Activated CD8-positive, alpha-beta T cell treated with anti-CD3 and anti-CD28 coated beads, Interleukin-2, amount 10 ng/mL, durations not matched to agents 7 days and 5 days (primary cell): ENCODE data around the gene LEPROT. TPM values are rescaled to one million over a fixed set of nuclear protein-coding genes. Genes with fewer than 3 reads are reported as not detected.

Experiments used
- ATAC-seq: fragments of 150-1000 bp; cut with Tn5 transposase; one replicate; pipeline ENCODE4 v1.10.0; 2021; ENCODE audit warnings: moderate library complexity
- CTCF ChIA-PET: fragments of 350-600 bp; sonication (Branson Sonifier 250); formaldehyde crosslinking; loops from one replicate; lab custom pipeline; 2021; ENCODE audit warnings: antibody characterized with exemption; lab: Charles Lee
- POLR2A ChIA-PET: fragments of 350-600 bp; sonication (Branson Sonifier 250); formaldehyde crosslinking; loops from one replicate; lab custom pipeline; 2021; ENCODE audit warnings: antibody characterized with exemption; lab: Charles Lee
- DNase-seq: peaks from one replicate; pipeline ENCODE4 v3.0.0-alpha.2; 2020
- H3K27ac Mint-ChIP-seq: one replicate; pipeline ENCODE4 v1.8.0; 2021; ENCODE audit warnings: mild to moderate bottlenecking, mixed read lengths
- H3K27me3 Mint-ChIP-seq: one replicate; pipeline ENCODE4 v1.8.0; 2021; ENCODE audit warnings: low read depth, mixed read lengths
- H3K36me3 Mint-ChIP-seq: one replicate; pipeline ENCODE4 v1.8.0; 2021; ENCODE audit warnings: low read depth, mixed read lengths
- H3K4me1 Mint-ChIP-seq: one replicate; pipeline ENCODE4 v1.8.0; 2021; ENCODE audit warnings: low read depth, mixed read lengths
- H3K4me3 Mint-ChIP-seq: one replicate; pipeline ENCODE4 v1.8.0; 2021; ENCODE audit warnings: mild to moderate bottlenecking, mixed read lengths
- H3K9me3 Mint-ChIP-seq: one replicate; pipeline ENCODE4 v1.8.0; 2022; ENCODE audit warnings: mixed read lengths; ENCODE audit not compliant: insufficient read depth
- total RNA-seq, 2 experiments: library from RNA; stranded (reverse); gene quantifications; one replicate each; pipeline ENCODE4 v1.2.3, GENCODE V29; 2021

LEPROT gene
- total RNA-seq, 2 experiments from 2014 or later: 12.3 to 13.2 TPM

- H3K9me3 Mint-ChIP-seq: no peaks in the 10 kb centered on the region
- ATAC-seq (no peak), DNase-seq (no peak)
- POLR2A ChIA-PET: no interaction called here
- CTCF ChIA-PET: no interaction called here
- no peak overlapping the region for H3K27ac Mint-ChIP-seq
- no peaks in the 10 kb centered on the region for H3K27me3 Mint-ChIP-seq
- no peaks in the 10 kb centered on the region for H3K4me1 Mint-ChIP-seq
- H3K4me3 Mint-ChIP-seq: no peak overlapping the region
- H3K36me3 Mint-ChIP-seq: no peaks in the 10 kb centered on the region
Observed at GRCh38 chr1:65467536-65467935, 47.1 kb downstream of the LEPROT start.

DNA sequence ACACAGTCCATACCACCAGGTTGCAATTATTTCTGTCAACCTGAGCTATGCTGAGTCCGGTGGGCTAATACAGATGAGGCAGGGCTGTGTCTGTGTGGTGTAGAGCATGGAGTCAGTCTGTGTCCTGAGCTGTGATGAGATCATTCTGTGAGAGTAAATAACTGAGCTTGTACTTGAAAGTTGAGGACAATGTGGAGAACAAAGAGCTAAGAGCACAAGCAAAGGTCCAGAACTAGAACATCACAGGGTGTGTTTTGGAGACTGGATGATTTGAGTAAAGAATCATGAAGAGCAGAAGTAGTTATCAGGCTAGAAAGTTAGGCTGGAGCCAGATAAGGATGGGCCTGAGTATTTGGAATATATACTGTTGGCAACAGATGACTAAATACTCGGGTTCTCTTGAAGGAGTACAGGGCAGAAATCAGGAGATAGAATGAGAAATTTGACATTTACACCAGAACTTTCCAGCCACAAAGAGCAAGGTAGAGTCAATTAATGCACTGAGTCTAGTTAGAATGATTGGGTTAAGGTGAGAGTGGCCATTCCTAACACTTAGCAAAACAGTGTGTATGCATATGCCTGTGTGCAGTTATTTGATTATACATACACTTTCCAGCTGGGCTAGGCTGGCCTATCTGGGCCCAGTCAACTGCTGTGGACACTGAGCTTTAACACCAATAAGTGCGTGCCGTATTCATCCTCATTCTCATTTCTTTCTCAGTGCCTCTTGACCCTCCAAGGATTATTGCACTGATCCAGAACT, 48.8 kb downstream of the LEPROT start:
- no peaks in the 10 kb centered on the region for H3K36me3 Mint-ChIP-seq
- CTCF ChIA-PET: interaction anchor here (1.2 to 1.5 kb wide), 3 partner anchors 10 to 233 kb away, joined by 3 to 5 read pairs (median 3); no protein-coding TSS in a partner anchor

GRCh38 chr1:65469889-65470340, 49.4 kb downstream of the LEPROT start:
- Mint-ChIP-seq H3K27ac (no peak overlapping the region), H3K4me3 (no peak overlapping the region), H3K36me3 (no peaks in the 10 kb centered on the region), H3K27me3 (no peaks in the 10 kb centered on the region), H3K9me3 (no peaks in the 10 kb centered on the region), H3K4me1 (no peaks in the 10 kb centered on the region)
- ChIA-PET CTCF (interaction anchor here (1.5 kb wide), 1 partner anchor 10 kb away, joined by 5 read pairs; no protein-coding TSS in a partner anchor), POLR2A (no interaction called here)
- DNase-seq (no peak), ATAC-seq (no peak)

More for the DNA sequence above, 48.8 kb downstream of the LEPROT start:
- Mint-ChIP-seq H3K27me3 (no peaks in the 10 kb centered on the region), H3K4me3 (no peak overlapping the region), H3K9me3 (no peaks in the 10 kb centered on the region), H3K27ac (no peak overlapping the region), H3K4me1 (no peaks in the 10 kb centered on the region)
- POLR2A ChIA-PET: no interaction called here
- no peak for DNase-seq
- ATAC-seq: no peak

GRCh38 chr1:65470766-65471165, 50.3 kb downstream of the LEPROT start:
- CTCF ChIA-PET: interaction anchor here (1.9 kb wide), 1 partner anchor 11 kb away, joined by 9 read pairs; no protein-coding TSS in a partner anchor
- H3K27ac Mint-ChIP-seq: no peak overlapping the region

DNA sequence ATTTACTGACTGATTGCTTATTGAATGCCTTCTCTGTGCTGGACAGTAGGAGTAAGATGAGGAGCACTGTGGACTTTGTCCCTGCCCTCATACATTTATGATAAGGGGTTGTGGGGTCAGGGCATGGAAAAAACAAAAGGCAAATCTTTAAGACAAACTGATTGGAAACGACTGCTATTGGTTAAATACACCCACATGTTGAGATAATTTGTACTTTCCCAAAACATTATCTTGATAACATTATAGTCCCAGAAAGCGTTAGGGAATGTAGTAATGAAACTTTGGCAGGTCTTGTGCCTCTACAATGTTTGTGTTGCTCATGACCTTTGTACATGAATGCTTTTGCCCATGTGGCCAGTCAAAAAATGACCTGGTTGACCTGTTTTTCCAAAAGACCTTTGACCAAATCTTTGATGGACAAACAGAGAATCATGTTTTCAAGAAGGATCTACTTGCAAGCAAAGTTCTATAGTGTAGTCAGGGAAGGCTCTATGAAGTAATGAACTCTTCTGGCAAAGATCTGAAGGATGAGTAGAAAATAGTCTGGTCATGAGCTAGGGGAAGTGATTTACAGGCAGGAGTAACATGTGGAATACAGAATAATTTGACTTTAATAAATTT, 50.9 kb downstream of the LEPROT start:
- POLR2A ChIA-PET: no interaction called here
- Mint-ChIP-seq H3K4me1 (no peaks in the 10 kb centered on the region), H3K27ac (no peak overlapping the region), H3K27me3 (no peaks in the 10 kb centered on the region), H3K4me3 (no peak overlapping the region), H3K36me3 (no peaks in the 10 kb centered on the region), H3K9me3 (no peaks in the 10 kb centered on the region)
- no peak for ATAC-seq
- CTCF ChIA-PET: interaction anchor here (1.9 kb wide), 1 partner anchor 12 kb away, joined by 9 read pairs; no protein-coding TSS in a partner anchor
- no peak for DNase-seq

More at GRCh38 chr1:65470766-65471165, 50.3 kb downstream of the LEPROT start:
- POLR2A ChIA-PET: no interaction called here
- no peaks in the 10 kb centered on the region for H3K27me3 Mint-ChIP-seq
- H3K4me3 Mint-ChIP-seq: no peak overlapping the region
- H3K9me3 Mint-ChIP-seq: no peaks in the 10 kb centered on the region
- ATAC-seq (no peak), DNase-seq (no peak)
- H3K4me1 Mint-ChIP-seq: no peaks in the 10 kb centered on the region
- no peaks in the 10 kb centered on the region for H3K36me3 Mint-ChIP-seq

DNA sequence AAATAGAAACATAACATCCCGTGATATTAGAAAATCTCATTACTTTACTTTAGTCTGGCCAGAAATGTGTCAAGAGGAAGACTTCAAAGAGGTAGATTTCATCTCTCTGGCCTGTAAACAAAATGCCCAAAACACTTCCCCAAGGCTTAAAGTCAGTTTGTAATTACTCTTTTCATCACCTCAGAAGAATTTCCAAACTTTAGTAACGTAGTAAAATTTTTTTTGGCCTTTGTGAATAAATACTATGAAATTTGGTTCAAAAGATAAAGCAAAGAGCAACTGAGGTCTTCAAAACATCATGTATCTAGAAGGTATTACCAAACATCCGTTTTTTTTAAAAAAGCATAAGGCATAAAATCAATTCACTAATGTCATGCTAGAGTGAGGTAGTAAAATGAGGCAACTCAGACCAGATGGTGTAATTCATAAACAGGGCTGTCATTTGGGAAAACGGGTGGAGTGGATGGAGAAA, 51.4 kb downstream of the LEPROT start:
- no peak for DNase-seq
- H3K36me3 Mint-ChIP-seq: no peaks in the 10 kb centered on the region
- ChIA-PET POLR2A (no interaction called here), CTCF (interaction anchor here (1.9 kb wide), 1 partner anchor 13 kb away, joined by 9 read pairs; no protein-coding TSS in a partner anchor)
- no peak for ATAC-seq
- no peaks in the 10 kb centered on the region for H3K27me3 Mint-ChIP-seq
- no peak overlapping the region for H3K27ac Mint-ChIP-seq
- no peak overlapping the region for H3K4me3 Mint-ChIP-seq
- no peaks in the 10 kb centered on the region for H3K4me1 Mint-ChIP-seq
- no peaks in the 10 kb centered on the region for H3K9me3 Mint-ChIP-seq

DNA sequence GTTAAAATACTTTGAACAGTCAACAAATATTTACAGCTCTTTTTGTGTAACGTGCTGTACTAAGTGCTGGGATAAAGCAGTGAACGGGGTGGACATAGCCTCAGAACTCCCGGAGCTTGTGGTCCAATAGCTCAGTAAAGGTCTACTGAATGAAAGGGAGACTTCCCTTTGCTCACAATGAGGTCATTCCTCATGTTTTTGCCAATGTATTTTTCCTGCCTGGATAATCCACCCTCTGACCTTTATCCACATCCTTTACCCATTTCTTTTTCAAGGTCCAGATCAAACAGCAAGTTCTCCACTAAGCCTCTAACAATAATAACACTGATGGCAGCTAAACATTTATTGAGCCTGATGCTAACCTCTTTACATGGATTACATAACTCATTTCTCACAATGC, 55.9 kb downstream of the LEPROT start:
- POLR2A ChIA-PET: no interaction called here
- H3K9me3 Mint-ChIP-seq: no peaks in the 10 kb centered on the region
- CTCF ChIA-PET: interaction anchor here (2.1 kb wide), 1 partner anchor 17 kb away, joined by 9 read pairs; no protein-coding TSS in a partner anchor

DNA sequence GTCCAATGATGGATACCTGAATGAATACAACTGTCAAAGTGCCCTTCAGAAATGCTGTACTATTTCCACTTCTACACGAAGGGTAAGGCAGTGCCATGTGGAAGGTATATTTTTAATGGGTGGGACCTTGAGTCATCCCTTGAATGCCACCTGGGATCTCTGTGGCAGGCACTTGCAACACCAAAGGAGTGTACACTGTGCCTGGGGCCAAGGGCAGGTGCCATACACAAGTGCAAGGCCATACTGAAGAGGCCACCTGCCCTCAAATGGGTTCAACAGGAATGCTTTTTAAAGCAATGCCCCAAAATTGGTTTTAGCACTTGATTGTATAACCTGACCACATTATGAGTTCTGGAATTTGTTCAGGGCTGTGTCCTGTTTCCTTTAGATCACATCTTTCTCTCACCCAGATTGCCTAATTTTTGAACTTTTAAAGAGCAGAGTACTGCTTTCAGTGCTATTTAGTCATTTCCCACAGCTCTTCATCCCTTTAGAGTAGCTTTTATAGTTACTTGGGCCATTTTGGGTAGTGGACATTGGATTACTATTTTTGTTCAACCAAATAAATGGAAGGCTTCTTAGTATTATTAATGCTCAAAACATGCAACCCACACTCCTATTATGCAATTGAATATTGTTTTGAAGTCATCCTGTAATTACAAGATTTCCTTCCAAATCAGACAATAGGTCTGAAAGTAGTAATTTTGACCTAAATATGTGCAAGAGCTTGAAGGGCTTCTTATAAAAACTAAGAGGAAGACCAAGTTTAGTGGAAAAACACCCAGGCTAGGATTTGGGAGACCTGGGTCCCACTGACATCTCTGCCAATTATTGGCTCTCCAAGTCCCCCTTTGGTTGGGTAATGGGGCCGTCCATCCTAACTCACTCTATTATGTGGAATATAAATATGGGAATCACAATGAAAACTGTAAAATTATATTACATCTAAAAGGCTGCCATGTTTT, 57.2 kb downstream of the LEPROT start:
- Mint-ChIP-seq H3K36me3 (no peaks in the 10 kb centered on the region), H3K9me3 (no peaks in the 10 kb centered on the region), H3K27ac (no peak overlapping the region), H3K27me3 (no peaks in the 10 kb centered on the region), H3K4me1 (no peaks in the 10 kb centered on the region), H3K4me3 (no peak overlapping the region)
- ChIA-PET CTCF (no interaction called here), POLR2A (no interaction called here)
- DNase-seq: no peak
- ATAC-seq: no peak

More for the DNA sequence above, 55.9 kb downstream of the LEPROT start:
- no peak overlapping the region for H3K27ac Mint-ChIP-seq
- ATAC-seq (no peak), DNase-seq (no peak)
- no peaks in the 10 kb centered on the region for H3K27me3 Mint-ChIP-seq
- no peak overlapping the region for H3K4me3 Mint-ChIP-seq
- no peaks in the 10 kb centered on the region for H3K4me1 Mint-ChIP-seq
- no peaks in the 10 kb centered on the region for H3K36me3 Mint-ChIP-seq

DNA sequence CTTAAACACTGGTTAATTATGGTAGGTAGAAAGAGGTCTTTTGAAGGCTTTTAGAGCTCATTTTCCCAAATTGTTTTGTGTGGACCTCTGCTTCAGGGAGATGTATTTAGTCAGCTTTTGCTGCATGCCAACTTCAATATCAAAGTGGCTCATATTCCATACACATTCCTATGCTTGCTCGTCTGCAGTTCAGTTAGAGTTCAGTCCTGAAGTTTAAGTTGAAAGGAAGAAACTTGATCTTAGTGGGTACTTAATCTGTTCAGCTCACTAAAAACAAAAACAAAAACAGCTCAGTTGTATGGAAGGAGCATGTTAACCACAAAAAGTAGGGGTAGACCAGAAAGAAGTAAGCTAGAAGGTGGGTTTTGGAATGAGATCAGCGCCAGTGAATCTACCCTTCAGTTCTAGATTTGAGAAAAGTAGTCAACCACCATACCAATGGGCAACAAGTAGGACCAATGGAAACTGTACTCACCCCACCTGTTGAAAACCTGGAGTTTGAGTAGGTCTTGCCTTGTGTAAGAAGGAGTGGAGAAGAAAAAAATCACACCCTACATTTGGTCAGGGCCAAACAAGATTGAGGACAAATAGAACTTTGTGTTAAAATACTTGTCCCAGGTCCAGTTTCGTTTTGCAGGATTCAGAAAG, 58.0 kb downstream of the LEPROT start:
- no peak for ATAC-seq
- Mint-ChIP-seq H3K36me3 (no peaks in the 10 kb centered on the region), H3K27ac (no peak overlapping the region), H3K4me3 (no peak overlapping the region), H3K27me3 (no peaks in the 10 kb centered on the region), H3K4me1 (no peaks in the 10 kb centered on the region), H3K9me3 (no peaks in the 10 kb centered on the region)
- CTCF ChIA-PET: no interaction called here
- DNase-seq: no peak
- POLR2A ChIA-PET: no interaction called here

- CTCF ChIA-PET: no interaction called here
- POLR2A ChIA-PET: no interaction called here
- no peak for ATAC-seq
Observed at GRCh38 chr1:65479554-65480204, 59.2 kb downstream of the LEPROT start.

More at GRCh38 chr1:65479554-65480204, 59.2 kb downstream of the LEPROT start:
- Mint-ChIP-seq H3K36me3 (no peaks in the 10 kb centered on the region), H3K27ac (no peak overlapping the region), H3K4me3 (no peak overlapping the region), H3K9me3 (no peaks in the 10 kb centered on the region), H3K27me3 (no peaks in the 10 kb centered on the region), H3K4me1 (no peaks in the 10 kb centered on the region)
- no peak for DNase-seq
